K562 (cell line): ENCODE data around the gene ADCYAP1R1. TPM values are rescaled to one million over a fixed set of nuclear protein-coding genes. Genes with fewer than 3 reads are reported as not detected.

Experiments
- ATAC-seq: fragments of 200-7000 bp; cut with Tn5 transposase; 3 replicates; pipeline ENCODE4 v1.9.1; 2020; ENCODE audit warnings: moderate library complexity
- BruUV-seq: library from RNA; stranded (reverse); fragments of 400-500 nt; replicated peaks from 2 replicates; lab custom pipeline; 2021; lab: Mats Ljungman, UMichigan
- CTCF ChIA-PET: fragments of 300-600 bp; formaldehyde crosslinking; extraction: SDS; loops from one replicate; lab custom pipeline; 2021; ENCODE audit warnings: low intra/inter-chr PET ratio; lab: Yijun Ruan, JAX
- POLR2A ChIA-PET: fragments of 300-600, 350-650 bp; sonication (Branson Sonifier 250); formaldehyde crosslinking; extraction: SDS; loops from one replicate; lab custom pipeline; 2021; ENCODE audit warnings: antibody characterized with exemption, inconsistent platforms; lab: Yijun Ruan, JAX
- DNase-seq, 4 experiments: peaks; one replicate each; pipeline versions ENCODE4 v3.0.0 to v3.0.0-alpha.2; 2011 to 2018; ENCODE audit warnings: low spot score in 3 of 4, mixed read lengths in 3 of 4; ENCODE audit errors: extremely low read depth in 1 of 4
- FAIRE-seq: peaks from 2 replicates; lab custom pipeline; 2011; peaks lifted over from hg19 to GRCh38; lab: Jason Lieb, UNC
- H2AFZ ChIP-seq: 2 replicates; pipeline ENCODE4 v1.6.0; 2011; ENCODE audit warnings: low read depth, low read length, control low read depth, inconsistent platforms
- H3K27ac ChIP-seq: fragments of 200-600 bp; 3 replicates; pipeline ENCODE4 v1.8.0; 2011; ENCODE audit warnings: low read depth, mild to moderate bottlenecking, control low read depth, inconsistent platforms, low read length, moderate library complexity, mixed read lengths; ENCODE audit errors: extremely low read depth
- H3K27me3 ChIP-seq, 2 experiments: fragments of 300-600 bp in 1 of 2; 2 replicates in 1 of 2; 3 replicates in 1 of 2; pipeline versions ENCODE4 v1.6.0 to v1.8.0; 2011; ENCODE audit warnings: inconsistent platforms in 2 of 2, low read length in 2 of 2, mild to moderate bottlenecking in 1 of 2, mixed read lengths in 1 of 2, moderate library complexity in 1 of 2; ENCODE audit not compliant: control insufficient read depth in 2 of 2, insufficient read depth in 2 of 2
- H3K36me3 ChIP-seq: fragments of 300-600 bp; 3 replicates; pipeline ENCODE4 v1.8.0; 2011; ENCODE audit warnings: mild to moderate bottlenecking, low read length, inconsistent platforms; ENCODE audit not compliant: control insufficient read depth, insufficient read depth
- H3K4me1 ChIP-seq, 2 experiments: fragments of 200-600 bp in 1 of 2; replicated peaks in 1 of 2; 2 replicates in 1 of 2; 3 replicates in 1 of 2; pipeline versions ENCODE4 v1.5.1 to v1.8.0; 2011; ENCODE audit warnings: inconsistent platforms in 2 of 2, low read length in 2 of 2, mild to moderate bottlenecking in 1 of 2, mixed read lengths in 1 of 2, moderate library complexity in 1 of 2; ENCODE audit not compliant: control insufficient read depth in 2 of 2, insufficient read depth in 2 of 2
- H3K4me2 ChIP-seq: 2 replicates; pipeline ENCODE4 v1.6.1; 2011; ENCODE audit warnings: low read length, control low read depth, inconsistent platforms, mixed read lengths; ENCODE audit not compliant: insufficient read depth
- H3K4me3 ChIP-seq: fragments of 200-600 bp; sonication (generic), shearing (Covaris generic); 2 replicates; pipeline ENCODE4 v1.5.1; 2016; ENCODE audit warnings: control low read depth, inconsistent platforms
- H3K79me2 ChIP-seq: fragments of 200-600 bp; 3 replicates; pipeline ENCODE4 v1.8.0; 2011; ENCODE audit warnings: low read length, inconsistent platforms; ENCODE audit not compliant: control insufficient read depth, insufficient read depth
- H3K9ac ChIP-seq, 2 experiments: 2 replicates each; pipeline versions ENCODE4 v1.6.0 to v1.6.1; 2011; ENCODE audit warnings: low read depth in 2 of 2, low read length in 2 of 2, control low read depth in 1 of 2, inconsistent platforms in 1 of 2, mild to moderate bottlenecking in 1 of 2, mixed read lengths in 1 of 2; ENCODE audit not compliant: insufficient read depth in 1 of 2
- H3K9me1 ChIP-seq: one replicate; pipeline ENCODE4 v1.6.0; 2011; ENCODE audit warnings: inconsistent platforms, mild to moderate bottlenecking, low read length, moderate library complexity; ENCODE audit not compliant: control insufficient read depth, insufficient read depth
- H3K9me3 ChIP-seq: replicated peaks from 2 replicates; pipeline ENCODE4 v1.5.1; 2011; ENCODE audit warnings: low read depth, low read length, inconsistent platforms; ENCODE audit not compliant: control insufficient read depth, insufficient read depth
- H4K20me1 ChIP-seq: replicated peaks from 2 replicates; pipeline ENCODE4 v1.6.1; 2011; ENCODE audit warnings: low read length, inconsistent platforms, mixed read lengths; ENCODE audit not compliant: control insufficient read depth, insufficient read depth
- CCNT2 ChIP-seq: IDR thresholded peaks from 2 replicates; pipeline ENCODE4 v1.6.1; 2011; ENCODE audit warnings: borderline replicate concordance, low read depth, mild to moderate bottlenecking, moderate library complexity, mixed read lengths, low read length; ENCODE audit not compliant: insufficient read length; ENCODE audit errors: extremely low read depth
- DNMT1 ChIP-seq: fragments of 450-650 bp; IDR thresholded peaks from 2 replicates; pipeline ENCODE4 v1.6.1; 2016; ENCODE audit warnings: antibody characterized with exemption, mild to moderate bottlenecking
- ELF1 ChIP-seq: fragments of 200-800 bp; sonication (Bioruptor generic); IDR thresholded peaks from 2 replicates; pipeline ENCODE4 v1.6.1; 2016; ENCODE audit warnings: missing genetic modification characterization, missing compliant biosample characterization
- FOXP4 ChIP-seq: sonication (generic); formaldehyde crosslinking; IDR thresholded peaks from 2 replicates; pipeline ENCODE4 v1.8.0; 2022; ENCODE audit warnings: mild to moderate bottlenecking, missing genetic modification reagents, borderline replicate concordance
- GTF3C2 ChIP-seq: IDR thresholded peaks from 3 replicates; pipeline ENCODE4 v1.6.1; 2011; ENCODE audit warnings: borderline replicate concordance, mild to moderate bottlenecking, moderate library complexity; ENCODE audit not compliant: insufficient read length; ENCODE audit errors: extremely low read depth
- LARP7 ChIP-seq: fragments of 450-650 bp; IDR thresholded peaks from 2 replicates; pipeline ENCODE4 v1.6.1; 2016
- PRMT5 ChIP-seq: sonication (generic); formaldehyde crosslinking; IDR thresholded peaks from 2 replicates; pipeline ENCODE4 v1.5.0; 2020; ENCODE audit warnings: missing genetic modification reagents
- RBM34 ChIP-seq: fragments of 200-400 bp; formaldehyde crosslinking; IDR thresholded peaks from 2 replicates; pipeline ENCODE4 v1.6.1; 2018; ENCODE audit warnings: low read length, borderline replicate concordance; ENCODE audit not compliant: insufficient read depth
- TFE3 ChIP-seq: fragments of 450-650 bp; formaldehyde crosslinking; IDR thresholded peaks from 2 replicates; pipeline ENCODE4 v1.4.0; 2020; ENCODE audit warnings: mild to moderate bottlenecking, mixed read lengths
- XRCC3 ChIP-seq: fragments of 450-650 bp; IDR thresholded peaks from 2 replicates; pipeline ENCODE4 v1.6.1; 2017; ENCODE audit warnings: mild to moderate bottlenecking, moderate library complexity
- ZFP36 ChIP-seq: fragments of 150-350 bp; IDR thresholded peaks from 2 replicates; pipeline ENCODE4 v1.6.1; 2018; ENCODE audit warnings: low read length, low read depth; ENCODE audit not compliant: partially characterized antibody
- ZNF431 ChIP-seq: sonication (generic); formaldehyde crosslinking; IDR thresholded peaks from 2 replicates; pipeline ENCODE4 v1.8.0; 2022; ENCODE audit warnings: mild to moderate bottlenecking, missing genetic modification reagents
- ZNF778 ChIP-seq: fragments of 450-650 bp; formaldehyde crosslinking; IDR thresholded peaks from 2 replicates; pipeline ENCODE4 v1.4.0; 2020; ENCODE audit warnings: mild to moderate bottlenecking, moderate library complexity
- WGBS: fragments of 100-300 bp; shearing (Covaris generic); methylation state at CpG from one replicate; pipeline ENCODE4 v1.1.6; 2016; ENCODE audit warnings: low coverage, mixed read lengths; ENCODE audit not compliant: insufficient coverage; ENCODE audit errors: missing lambda C conversion rate; 5-methylcytosine and 5-hydroxymethylcytosine counted together
- in situ Hi-C: fragments of 300-500 bp; cut with MboI; formaldehyde crosslinking; loops from 4 replicates; pipeline ENCODE4 v1.15.0; 2018; ENCODE audit warnings: inconsistent platforms, mixed read lengths
- intact Hi-C: fragments of 100-400 bp; cut with micrococcal nuclease; formaldehyde crosslinking; loops from 2 replicates; pipeline ENCODE4 v1.14.2; 2022
- polyA plus RNA-seq, 8 experiments: library from polyadenylated mRNA; depleted of rRNA in 4 of 8; stranded (reverse) in 5 of 8; unstranded in 3 of 8; fragments of >200 nt; fragmentation: Nextera tagmentation in 2 of 8; fragmentation: Illumina TruSeq in 1 of 8; extraction: Ambion mirVana in 2 of 8; extraction: Trizol in 1 of 8; gene quantifications; 2 replicates each; pipeline versions ENCODE4 v1.2.1 to v1.2.3, GENCODE V29; 2011 to 2014; ENCODE audit warnings: inconsistent platforms in 1 of 8, missing spikeins in 1 of 8
- total RNA-seq, 7 experiments: library from RNA; depleted of rRNA in 6 of 7; stranded (reverse); fragments of >200 nt in 6 of 7; fragmentation: Illumina TruSeq in 2 of 7; extraction: Trizol in 2 of 7; gene quantifications; 2 replicates each; pipeline versions ENCODE4 v1.2.1 to v1.2.3, GENCODE V29; 2011 to 2021; ENCODE audit warnings: low replicate concordance in 1 of 7
- TF ChIP-seq, protein P1 (sequence below): fragments of 450-650 bp; formaldehyde crosslinking; IDR thresholded peaks from 2 replicates; pipeline ENCODE4 v1.4.0; 2020; ENCODE audit warnings: mild to moderate bottlenecking

ADCYAP1R1 gene
- total and polyA plus RNA-seq, 9 of the 15 experiments (the other 6 are each of a cell fraction or from before 2014, with no cell fraction given): 0.03 to 0.07 TPM; not detected in 7

- TF ChIP-seq ZNF778 (CRISPR knock-in tag) (no peak), TFE3 (CRISPR knock-in tag) (no peak), RBM34 (no peak), ELF1 (tag) (no peak), ZFP36 (no peak), XRCC3 (no peak), PRMT5 (CRISPR knock-in tag) (no peak)
Observed at GRCh38 chr7:31082017-31082416, 29.9 kb downstream of the ADCYAP1R1 start (continued).

DNA sequence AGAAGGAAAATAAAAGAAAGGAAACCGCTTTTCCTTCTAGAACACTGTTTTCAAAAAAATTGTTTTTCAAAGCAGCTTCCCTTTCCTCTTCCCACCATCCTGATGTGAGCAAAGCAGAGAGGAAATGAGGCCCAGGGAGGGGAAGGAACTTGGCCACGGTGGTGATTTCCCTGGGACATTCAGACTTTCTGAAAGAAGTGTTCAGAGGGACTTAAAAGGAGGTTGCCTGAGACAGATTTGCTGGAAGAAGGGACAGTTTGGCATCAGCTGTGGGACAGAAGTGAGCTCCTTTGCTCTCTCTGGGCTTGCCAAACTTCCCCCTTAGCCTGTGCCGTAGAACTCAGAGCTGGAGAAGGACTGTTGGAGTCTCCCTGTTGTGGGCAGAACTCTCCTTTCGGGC, 30.3 kb downstream of the ADCYAP1R1 start:
- H3K4me2 ChIP-seq: no peak overlapping the region
- no TSS peak for BruUV-seq
- H3K4me1 ChIP-seq: no peaks in the 10 kb centered on the region
- H3K79me2 ChIP-seq: no peaks in the 10 kb centered on the region
- H3K36me3 ChIP-seq: no peaks in the 10 kb centered on the region
- 0 out of 2 replicates have a peak, but pooled peaks cover 6% of the 10 kb centered on the region for H4K20me1 ChIP-seq
- FAIRE-seq (no peak), ATAC-seq (no peak), DNase-seq (no peak)
- no peak overlapping the region for H2AFZ ChIP-seq
- ChIA-PET POLR2A (interaction anchor here (0.6 to 0.7 kb wide), 2 partner anchors 12 to 946 kb away, joined by 3 to 6 read pairs; no protein-coding TSS in a partner anchor), CTCF (no interaction called here)
- intact Hi-C loops (no loop called here), in situ Hi-C loops (no loop called here)
- no peak overlapping the region for H3K27ac ChIP-seq
- WGBS: 0% methylated on average over 3 of the region's 4 CpGs
- peaks cover 5 to 62% of the 10 kb centered on the region in 2 experiments; a peak in 4 of 5 replicates for H3K27me3 ChIP-seq
- no peak overlapping the region for H3K4me3 ChIP-seq
- no peaks in the 10 kb centered on the region for H3K9me3 ChIP-seq
- H3K9ac ChIP-seq: no peak overlapping the region
- H3K9me1 ChIP-seq: no peaks in the 10 kb centered on the region
- TF ChIP-seq, protein P1, sequence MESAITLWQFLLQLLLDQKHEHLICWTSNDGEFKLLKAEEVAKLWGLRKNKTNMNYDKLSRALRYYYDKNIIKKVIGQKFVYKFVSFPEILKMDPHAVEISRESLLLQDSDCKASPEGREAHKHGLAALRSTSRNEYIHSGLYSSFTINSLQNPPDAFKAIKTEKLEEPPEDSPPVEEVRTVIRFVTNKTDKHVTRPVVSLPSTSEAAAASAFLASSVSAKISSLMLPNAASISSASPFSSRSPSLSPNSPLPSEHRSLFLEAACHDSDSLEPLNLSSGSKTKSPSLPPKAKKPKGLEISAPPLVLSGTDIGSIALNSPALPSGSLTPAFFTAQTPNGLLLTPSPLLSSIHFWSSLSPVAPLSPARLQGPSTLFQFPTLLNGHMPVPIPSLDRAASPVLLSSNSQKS: no peak
- TF ChIP-seq LARP7 (no peak), DNMT1 (no peak), ZNF431 (CRISPR knock-in tag) (no peak), CCNT2 (no peak), GTF3C2 (no peak), FOXP4 (CRISPR knock-in tag) (no peak)
